SJSA1 (cell line): ENCODE results near the gene ALK. TPM values are rescaled to one million over a fixed set of nuclear protein-coding genes. Genes with fewer than 3 reads are reported as not detected.
A peak's percentile ranks its signal among the peaks of the same experiment; 100 is the strongest.

Experiments
- DNase-seq, 2 experiments: peaks; one replicate each; pipeline ENCODE4 v3.0.0-alpha.2; 2015 to 2020; ENCODE audit warnings: low spot score in 2 of 2, low read depth in 1 of 2
- H3K27ac ChIP-seq: fragments of 250-450 bp; sonication (Bioruptor Pico); 2 replicates; pipeline ENCODE4 v1.5.1; 2020; ENCODE audit warnings: mild to moderate bottlenecking, moderate library complexity
- H3K27me3 ChIP-seq: fragments of 250-450 bp; sonication (Bioruptor Pico); replicated peaks from 2 replicates; pipeline ENCODE4 v1.5.1; 2020; ENCODE audit warnings: mild to moderate bottlenecking, moderate library complexity
- H3K36me3 ChIP-seq: fragments of 250-450 bp; sonication (Bioruptor Pico); 2 replicates; pipeline ENCODE4 v1.5.1; 2020; ENCODE audit warnings: mild to moderate bottlenecking
- H3K4me1 ChIP-seq: fragments of 250-450 bp; sonication (Bioruptor Pico); replicated peaks from 2 replicates; pipeline ENCODE4 v1.6.1; 2021; ENCODE audit warnings: mild to moderate bottlenecking
- H3K4me3 ChIP-seq: fragments of 250-450 bp; sonication (Bioruptor Pico); 2 replicates; pipeline ENCODE4 v1.5.1; 2020; ENCODE audit warnings: mild to moderate bottlenecking
- H3K9me3 ChIP-seq: fragments of 250-450 bp; sonication (Bioruptor Pico); replicated peaks from 2 replicates; pipeline ENCODE4 v1.5.1; 2020; ENCODE audit warnings: mild to moderate bottlenecking
- total RNA-seq: library from RNA; depleted of rRNA; stranded (reverse); fragments of >200 nt; shearing (Covaris generic); gene quantifications from 2 replicates; pipeline ENCODE4 v1.2.3, GENCODE V29; 2014

Gene ALK
- total RNA-seq, 1 experiment from 2014 or later = not detected

- no peak for DNase-seq
- H3K27me3 ChIP-seq = 0 out of 2 replicates have a peak, but pooled peaks cover 5% of the 10 kb centered on the region
- no peak overlapping the region for H3K27ac ChIP-seq
- no peaks in the 10 kb centered on the region for H3K36me3 ChIP-seq
- H3K9me3 ChIP-seq = no peaks in the 10 kb centered on the region
- H3K4me3 ChIP-seq = no peak overlapping the region
- H3K4me1 ChIP-seq = no peaks in the 10 kb centered on the region
These were observed 586.0 kb downstream of the ALK start for GRCh38 chr2:29335396-29335795.

- H3K27ac ChIP-seq = no peak overlapping the region
- H3K36me3 ChIP-seq = no peaks in the 10 kb centered on the region
- H3K4me3 ChIP-seq = no peak overlapping the region
- 0 out of 2 replicates have a peak, but pooled peaks cover 5% of the 10 kb centered on the region for H3K27me3 ChIP-seq
- no peak for DNase-seq
- H3K9me3 ChIP-seq = no peaks in the 10 kb centered on the region
- no peaks in the 10 kb centered on the region for H3K4me1 ChIP-seq
These were observed 586.7 kb downstream of the ALK start for GRCh38 chr2:29334706-29335105.

GRCh38 chr2:29332540-29332939 is 588.8 kb downstream of the ALK start:
- Histone ChIP-seq H3K9me3 (no peaks in the 10 kb centered on the region), H3K4me3 (no peak overlapping the region), H3K36me3 (no peaks in the 10 kb centered on the region), H3K27me3 (0 out of 2 replicates have a peak, but pooled peaks cover 2% of the 10 kb centered on the region), H3K27ac (no peak overlapping the region), H3K4me1 (no peaks in the 10 kb centered on the region)
- DNase-seq = no peak

GRCh38 chr2:29329899-29330298 is 591.5 kb downstream of the ALK start:
- Histone ChIP-seq H3K36me3 (no peaks in the 10 kb centered on the region), H3K4me3 (no peak overlapping the region), H3K9me3 (no peaks in the 10 kb centered on the region), H3K4me1 (no peaks in the 10 kb centered on the region), H3K27me3 (0 out of 2 replicates have a peak, but pooled peaks cover 6% of the 10 kb centered on the region), H3K27ac (no peak overlapping the region)
- DNase-seq = no peak

GRCh38 chr2:29326926-29327325 is 594.5 kb downstream of the ALK start:
- Histone ChIP-seq H3K4me3 (no peak overlapping the region), H3K4me1 (no peaks in the 10 kb centered on the region), H3K27ac (no peak overlapping the region), H3K36me3 (no peaks in the 10 kb centered on the region), H3K27me3 (0 out of 2 replicates have a peak, but pooled peaks cover 4% of the 10 kb centered on the region), H3K9me3 (no peaks in the 10 kb centered on the region)
- no peak for DNase-seq

GRCh38 chr2:29325544-29325943 is 595.8 kb downstream of the ALK start:
- no peak overlapping the region for H3K27ac ChIP-seq
- 0 out of 2 replicates have a peak, but pooled peaks cover 4% of the 10 kb centered on the region for H3K27me3 ChIP-seq
- no peaks in the 10 kb centered on the region for H3K4me1 ChIP-seq
- no peak overlapping the region for H3K4me3 ChIP-seq
- no peaks in the 10 kb centered on the region for H3K9me3 ChIP-seq
- H3K36me3 ChIP-seq = no peaks in the 10 kb centered on the region
- DNase-seq = no peak

GRCh38 chr2:29323961-29324360 is 597.4 kb downstream of the ALK start:
- DNase-seq = no peak
- H3K27ac ChIP-seq = no peak overlapping the region

GRCh38 chr2:29323301-29323700 is 598.1 kb downstream of the ALK start:
- Histone ChIP-seq H3K4me3 (no peak overlapping the region), H3K27ac (no peak overlapping the region)
- DNase-seq = no peak

More at GRCh38 chr2:29323961-29324360, 597.4 kb downstream of the ALK start:
- no peaks in the 10 kb centered on the region for H3K36me3 ChIP-seq
- no peak overlapping the region for H3K4me3 ChIP-seq
- H3K27me3 ChIP-seq = 0 out of 2 replicates have a peak, but pooled peaks cover 4% of the 10 kb centered on the region
- H3K4me1 ChIP-seq = no peaks in the 10 kb centered on the region
- H3K9me3 ChIP-seq = no peaks in the 10 kb centered on the region

GRCh38 chr2:29322011-29322410 is 599.4 kb downstream of the ALK start:
- Histone ChIP-seq H3K9me3 (no peaks in the 10 kb centered on the region), H3K4me3 (no peak overlapping the region), H3K36me3 (no peaks in the 10 kb centered on the region), H3K4me1 (no peaks in the 10 kb centered on the region), H3K27ac (no peak overlapping the region), H3K27me3 (peaks cover 4% of the 10 kb centered on the region; the same call in 1 of the 2 replicates)
- DNase-seq = no peak

More at GRCh38 chr2:29323301-29323700, 598.1 kb downstream of the ALK start:
- Histone ChIP-seq H3K4me1 (no peaks in the 10 kb centered on the region), H3K27me3 (0 out of 2 replicates have a peak, but pooled peaks cover 4% of the 10 kb centered on the region), H3K9me3 (no peaks in the 10 kb centered on the region), H3K36me3 (no peaks in the 10 kb centered on the region)

GRCh38 chr2:29317801-29318485 is 603.4 kb downstream of the ALK start:
- H3K4me3 ChIP-seq = no peak overlapping the region
- H3K27me3 ChIP-seq = peaks cover 10% of the 10 kb centered on the region
- H3K27ac ChIP-seq = no peak overlapping the region
- 0 out of 2 replicates have a peak, but pooled peaks cover 4% of the 10 kb centered on the region for H3K4me1 ChIP-seq
- DNase-seq = no peak
- H3K9me3 ChIP-seq = no peaks in the 10 kb centered on the region
- H3K36me3 ChIP-seq = no peaks in the 10 kb centered on the region

- Histone ChIP-seq H3K27me3 (peaks cover 10% of the 10 kb centered on the region), H3K9me3 (no peaks in the 10 kb centered on the region), H3K4me1 (0 out of 2 replicates have a peak, but pooled peaks cover 4% of the 10 kb centered on the region), H3K27ac (no peak overlapping the region), H3K36me3 (no peaks in the 10 kb centered on the region), H3K4me3 (no peak overlapping the region)
- DNase-seq = no peak
These were observed 604.3 kb downstream of the ALK start for GRCh38 chr2:29317077-29317517.

- H3K4me1 ChIP-seq = 0 out of 2 replicates have a peak, but pooled peaks cover 4% of the 10 kb centered on the region
- peaks cover 10% of the 10 kb centered on the region for H3K27me3 ChIP-seq
- DNase-seq = peak in 1 of 2 experiments; percentile 24
- peak overlapping the region; percentile 7; the same call in 1 of the 2 replicates for H3K4me3 ChIP-seq
- H3K27ac ChIP-seq = no peak overlapping the region
- no peaks in the 10 kb centered on the region for H3K9me3 ChIP-seq
- no peaks in the 10 kb centered on the region for H3K36me3 ChIP-seq
These were observed 606.4 kb downstream of the ALK start for GRCh38 chr2:29314816-29315571.

- DNase-seq = no peak
- 0 out of 2 replicates have a peak, but pooled peaks cover 4% of the 10 kb centered on the region for H3K4me1 ChIP-seq
- H3K36me3 ChIP-seq = no peaks in the 10 kb centered on the region
- H3K9me3 ChIP-seq = no peaks in the 10 kb centered on the region
- H3K27ac ChIP-seq = no peak overlapping the region
- H3K27me3 ChIP-seq = peaks cover 5% of the 10 kb centered on the region; the same call in 1 of the 2 replicates
- H3K4me3 ChIP-seq = no peak overlapping the region
These were observed 609.9 kb downstream of the ALK start for GRCh38 chr2:29311458-29311857.
